ENCODE results near the gene TOR2A.

The TOR2A gene

GRCh38 chr9:127715470-127716337 lies 19.4 kb downstream of the TOR2A start, which contains the start of the genes PTRH1 and TTC16:
Gene PTRH1 (minus strand): TSS chr9:127715663. CDS start chr9:127715639, 24 bp downstream.
Gene TTC16 (plus strand): TSS chr9:127716079. CDS start chr9:127716146, 67 bp downstream.
- peak; percentile 87 for DNase-seq

- DNase-seq: no peak
Measured at GRCh38 chr9:127714951-127715469, 20.1 kb downstream of the TOR2A start.

- DNase-seq: no peak
Measured at GRCh38 chr9:127714020-127714750, 20.9 kb downstream of the TOR2A start.

- DNase-seq: no peak
Measured at GRCh38 chr9:127712867-127713266, 22.2 kb downstream of the TOR2A start.

GRCh38 chr9:127712371-127712770 lies 22.7 kb downstream of the TOR2A start:
- DNase-seq: no peak

GRCh38 chr9:127711831-127712274 lies 23.2 kb downstream of the TOR2A start:
- no peak for DNase-seq

- DNase-seq: no peak
Measured at GRCh38 chr9:127711226-127711701, 23.8 kb downstream of the TOR2A start.

- DNase-seq: no peak
Measured at GRCh38 chr9:127710204-127710783, 24.8 kb downstream of the TOR2A start.

- DNase-seq: no peak
Measured at GRCh38 chr9:127708952-127709587, 26.0 kb downstream of the TOR2A start.

GRCh38 chr9:127707766-127708165 lies 27.3 kb downstream of the TOR2A start:
- DNase-seq: no peak

- no peak for DNase-seq
Measured at GRCh38 chr9:127706836-127707241, 28.3 kb downstream of the TOR2A start, which contains the start of gene CFAP157. Gene CFAP157 (plus strand): TSS chr9:127706988. CDS start chr9:127707032, 44 bp downstream.

GRCh38 chr9:127705577-127706379 lies 29.3 kb downstream of the TOR2A start:
- DNase-seq: no peak

- DNase-seq: no peak
Measured at GRCh38 chr9:127703289-127703946, 31.7 kb downstream of the TOR2A start.

GRCh38 chr9:127700594-127701255 lies 34.4 kb downstream of the TOR2A start:
- no peak for DNase-seq

- no peak for DNase-seq
Measured at GRCh38 chr9:127700140-127700539, 35.0 kb downstream of the TOR2A start.

- no peak for DNase-seq
Measured at GRCh38 chr9:127698985-127699670, 36.0 kb downstream of the TOR2A start.

GRCh38 chr9:127698386-127698785 lies 36.7 kb downstream of the TOR2A start:
- no peak for DNase-seq

- no peak for DNase-seq
Measured at GRCh38 chr9:127697575-127697974, 37.5 kb downstream of the TOR2A start.

- DNase-seq: no peak
Measured at GRCh38 chr9:127694890-127695720, 40.0 kb downstream of the TOR2A start.

Measured in NCI-H1105 treated with DMSO at 0.1 percent for 48 hours (cell line).